OCI-LY7 (cell line): Measurements from ENCODE around the gene RAB1B. TPM values are rescaled to one million over a fixed set of nuclear protein-coding genes. Genes with fewer than 3 reads are reported as not detected.

ENCODE experiments used
- BruUV-seq: library from RNA; stranded (reverse); fragments of 400-500 nt; replicated peaks from 2 replicates; lab custom pipeline; 2021; lab: Mats Ljungman, UMichigan
- CTCF ChIA-PET: fragments of 300-600 bp; sonication (Branson Sonifier 250); formaldehyde crosslinking; loops from one replicate; lab custom pipeline; 2022; ENCODE audit warnings: antibody characterized with exemption; ENCODE audit not compliant: unreplicated experiment; lab: Charles Lee
- POLR2A ChIA-PET: fragments of 300-600 bp; sonication (Branson Sonifier 250); formaldehyde crosslinking; loops from one replicate; lab custom pipeline; 2022; ENCODE audit warnings: antibody characterized with exemption; lab: Charles Lee
- DNase-seq: peaks from one replicate; pipeline ENCODE4 v3.0.0-alpha.2; 2015; ENCODE audit warnings: low spot score
- H2AFZ ChIP-seq: fragments of 200-600 bp; sonication (generic), shearing (Covaris generic); 2 replicates; pipeline ENCODE4 v1.6.1; 2014; ENCODE audit warnings: mild to moderate bottlenecking, antibody characterized with exemption, low read length, moderate library complexity
- H3K27ac ChIP-seq: fragments of 200-600 bp; sonication (generic); 2 replicates; pipeline ENCODE4 v1.5.1; 2014; ENCODE audit warnings: mixed run types, low read depth, mild to moderate bottlenecking, moderate library complexity, low read length, inconsistent platforms; ENCODE audit not compliant: poor library complexity, severe bottlenecking
- H3K36me3 ChIP-seq: fragments of 200-600 bp; sonication (generic); 2 replicates; pipeline ENCODE4 v1.6.1; 2014; ENCODE audit warnings: mild to moderate bottlenecking, antibody characterized with exemption, low read length, moderate library complexity, mixed read lengths; ENCODE audit not compliant: insufficient read depth
- H3K4me1 ChIP-seq: fragments of 200-600 bp; sonication (generic); 2 replicates; pipeline ENCODE4 v1.5.1; 2014; ENCODE audit warnings: mild to moderate bottlenecking, low read length; ENCODE audit not compliant: insufficient read depth, poor library complexity, severe bottlenecking
- H3K4me2 ChIP-seq: fragments of 200-600 bp; sonication (generic); 2 replicates; pipeline ENCODE4 v1.6.1; 2014; ENCODE audit warnings: mild to moderate bottlenecking, low read length
- H3K4me3 ChIP-seq: fragments of 200-600 bp; sonication (generic); 2 replicates; pipeline ENCODE4 v1.5.1; 2014; ENCODE audit warnings: mild to moderate bottlenecking, low read depth, low read length; ENCODE audit not compliant: poor library complexity, severe bottlenecking
- H3K79me2 ChIP-seq: fragments of 200-600 bp; sonication (generic); 2 replicates; pipeline ENCODE4 v1.6.1; 2016; ENCODE audit warnings: low read depth, mild to moderate bottlenecking, low read length, moderate library complexity, mixed read lengths; ENCODE audit not compliant: insufficient read depth
- H3K9me2 ChIP-seq: fragments of 200-600 bp; sonication (generic); 2 replicates; pipeline ENCODE4 v1.6.1; 2016; ENCODE audit warnings: mild to moderate bottlenecking, low read length, mixed read lengths; ENCODE audit not compliant: insufficient read depth
- H3K9me3 ChIP-seq: fragments of 200-600 bp; sonication (generic); 2 replicates; pipeline ENCODE4 v1.6.1; 2014; ENCODE audit warnings: mild to moderate bottlenecking, mixed run types, low read length, mixed read lengths
- H4K20me1 ChIP-seq: fragments of 200-600 bp; sonication (generic); 2 replicates; pipeline ENCODE4 v1.6.1; 2014; ENCODE audit warnings: mild to moderate bottlenecking, antibody characterized with exemption, low read length, moderate library complexity, mixed read lengths; ENCODE audit not compliant: insufficient read depth
- EZH2phosphoT487 ChIP-seq: fragments of 200-600 bp; sonication (generic); IDR thresholded peaks from 2 replicates; pipeline ENCODE4 v1.6.1; 2018; ENCODE audit warnings: low read depth, borderline replicate concordance, mild to moderate bottlenecking, mixed run types, antibody characterized with exemption, low read length, moderate library complexity, mixed read lengths
- intact Hi-C: fragments of 100-400 bp; cut with micrococcal nuclease; formaldehyde crosslinking; loops from one replicate; pipeline ENCODE4 v1.10.0; 2022; ENCODE audit not compliant: unreplicated experiment
- total RNA-seq, 2 experiments: library from RNA; depleted of rRNA in 1 of 2; stranded (reverse); fragments of >200 nt in 1 of 2; shearing (Covaris generic) in 1 of 2; gene quantifications; 2 replicates each; pipeline ENCODE4 v1.2.3, GENCODE V29; 2014 to 2022
- TF ChIP-seq, protein P1 (sequence below): fragments of 200-600 bp; sonication (generic); conservative IDR thresholded peaks from 2 replicates; pipeline ENCODE4 v1.5.1; 2014; ENCODE audit warnings: mild to moderate bottlenecking, antibody characterized with exemption, low read length, moderate library complexity, mixed read lengths

The RAB1B gene
- total RNA-seq, 2 experiments from 2014 or later: 77.7 to 81.8 TPM

DNA sequence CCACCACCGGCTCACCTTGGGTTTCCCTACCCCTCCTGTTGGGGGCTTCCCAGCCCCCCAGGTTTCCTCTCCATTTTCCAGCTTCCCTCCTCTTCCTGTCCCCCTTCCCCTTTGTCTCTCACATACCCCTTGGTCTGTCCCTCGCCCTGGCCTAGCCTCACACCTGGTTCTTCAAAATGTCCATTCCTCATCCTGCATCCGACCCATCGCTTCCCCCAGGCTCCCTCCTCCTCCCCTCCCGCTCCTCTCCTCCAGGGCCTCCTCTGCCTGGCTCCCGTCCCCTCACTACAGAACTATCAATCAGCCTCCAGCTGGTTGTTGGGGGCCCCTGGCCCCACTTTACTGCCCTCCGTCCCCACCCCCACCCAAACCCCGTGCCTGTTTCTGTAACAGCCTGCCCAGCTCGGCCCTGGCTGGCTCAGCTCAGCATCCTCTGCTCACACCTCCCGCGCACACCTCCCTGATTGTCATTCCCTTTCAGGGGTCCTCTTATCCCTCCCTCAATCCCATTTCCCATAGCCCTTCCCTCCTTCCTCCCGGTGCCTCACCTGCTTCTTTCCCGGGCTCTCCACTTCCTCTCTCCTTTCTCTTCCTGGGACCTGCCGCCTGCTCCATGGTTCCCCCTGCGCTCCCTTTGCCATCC, 10.8 kb downstream of the RAB1B start:
- TF ChIP-seq, protein P1, sequence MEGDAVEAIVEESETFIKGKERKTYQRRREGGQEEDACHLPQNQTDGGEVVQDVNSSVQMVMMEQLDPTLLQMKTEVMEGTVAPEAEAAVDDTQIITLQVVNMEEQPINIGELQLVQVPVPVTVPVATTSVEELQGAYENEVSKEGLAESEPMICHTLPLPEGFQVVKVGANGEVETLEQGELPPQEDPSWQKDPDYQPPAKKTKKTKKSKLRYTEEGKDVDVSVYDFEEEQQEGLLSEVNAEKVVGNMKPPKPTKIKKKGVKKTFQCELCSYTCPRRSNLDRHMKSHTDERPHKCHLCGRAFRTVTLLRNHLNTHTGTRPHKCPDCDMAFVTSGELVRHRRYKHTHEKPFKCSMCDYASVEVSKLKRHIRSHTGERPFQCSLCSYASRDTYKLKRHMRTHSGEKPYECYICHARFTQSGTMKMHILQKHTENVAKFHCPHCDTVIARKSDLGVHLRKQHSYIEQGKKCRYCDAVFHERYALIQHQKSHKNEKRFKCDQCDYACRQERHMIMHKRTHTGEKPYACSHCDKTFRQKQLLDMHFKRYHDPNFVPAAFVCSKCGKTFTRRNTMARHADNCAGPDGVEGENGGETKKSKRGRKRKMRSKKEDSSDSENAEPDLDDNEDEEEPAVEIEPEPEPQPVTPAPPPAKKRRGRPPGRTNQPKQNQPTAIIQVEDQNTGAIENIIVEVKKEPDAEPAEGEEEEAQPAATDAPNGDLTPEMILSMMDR: no peak
- TF ChIP-seq EZH2phosphoT487: no peak
- peaks cover 21% of the 10 kb centered on the region; the same call in 1 of the 2 replicates for H3K36me3 ChIP-seq
- no peak overlapping the region for H3K27ac ChIP-seq
- DNase-seq: no peak
- H3K79me2 ChIP-seq: no peaks in the 10 kb centered on the region
- no peak overlapping the region for H3K4me2 ChIP-seq
- POLR2A ChIA-PET: interaction anchor here (0.6 kb wide), 1 partner anchor 38 kb away, joined by 3 read pairs; no protein-coding TSS in a partner anchor
- H3K4me3 ChIP-seq: no peak overlapping the region
- H3K4me1 ChIP-seq: peaks cover 32% of the 10 kb centered on the region
- H2AFZ ChIP-seq: no peak overlapping the region
- CTCF ChIA-PET: interaction anchor here (0.6 kb wide), 1 partner anchor 69 kb away, joined by 4 read pairs; no protein-coding TSS in a partner anchor
- BruUV-seq: no TSS peak
- no peaks in the 10 kb centered on the region for H3K9me3 ChIP-seq
- H4K20me1 ChIP-seq: no peaks in the 10 kb centered on the region
- H3K9me2 ChIP-seq: no peaks in the 10 kb centered on the region
- intact Hi-C loops: no loop called here

DNA sequence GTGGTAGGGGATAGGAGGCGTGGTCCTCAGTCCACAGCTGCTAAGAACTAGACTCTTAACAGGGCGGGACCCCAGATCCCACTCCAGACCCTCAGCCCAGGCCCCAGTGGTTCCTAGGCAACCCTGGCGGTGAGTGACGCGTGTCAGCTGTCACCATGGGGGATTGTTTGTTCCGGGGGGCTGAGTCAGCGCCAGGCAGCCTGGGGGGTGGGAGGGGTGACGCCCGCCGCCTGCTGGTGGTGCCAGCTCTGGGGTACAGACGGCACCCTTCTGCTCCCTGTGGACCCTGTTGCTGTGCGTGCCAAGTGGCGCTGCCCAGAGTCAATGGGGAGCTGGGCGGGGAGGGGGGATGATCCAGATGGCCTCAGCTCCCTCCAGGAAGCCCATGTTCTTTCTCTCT, 12.0 kb downstream of the RAB1B start:
- POLR2A ChIA-PET: interaction anchor here (0.8 kb wide), 1 partner anchor 32 kb away, joined by 3 read pairs; no protein-coding TSS in a partner anchor
- Histone ChIP-seq H3K9me2 (no peaks in the 10 kb centered on the region), H3K36me3 (peaks cover 24% of the 10 kb centered on the region; the same call in 1 of the 2 replicates), H3K4me2 (no peak overlapping the region), H3K9me3 (no peaks in the 10 kb centered on the region), H3K4me3 (no peak overlapping the region), H2AFZ (no peak overlapping the region), H4K20me1 (no peaks in the 10 kb centered on the region), H3K27ac (no peak overlapping the region), H3K4me1 (peaks cover 43% of the 10 kb centered on the region), H3K79me2 (no peaks in the 10 kb centered on the region)
- intact Hi-C loops: no loop called here
- no peak for TF ChIP-seq EZH2phosphoT487
- TF ChIP-seq, protein P1: no peak
- no peak for DNase-seq
- CTCF ChIA-PET: no interaction called here
- no TSS peak for BruUV-seq

DNA sequence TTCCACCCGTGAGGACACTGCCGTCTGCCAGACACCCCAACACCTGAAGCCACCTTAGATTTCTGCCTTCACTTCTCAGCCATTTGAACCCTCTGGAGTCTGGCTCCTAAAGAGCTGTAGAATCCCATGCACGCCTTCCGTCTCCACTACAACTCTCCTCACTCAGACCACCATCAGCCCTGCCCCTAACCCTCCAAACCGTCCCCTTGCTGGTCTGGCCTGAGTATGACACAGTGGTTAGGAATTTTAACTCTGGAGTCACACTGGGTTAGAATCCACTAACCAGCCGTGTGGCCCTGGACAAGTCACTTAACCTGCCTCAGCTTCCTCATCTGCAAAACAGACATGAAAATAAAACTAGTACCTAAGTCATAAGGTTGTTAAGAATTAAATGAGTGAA, 12.6 kb downstream of the RAB1B start:
- Histone ChIP-seq H3K4me1 (peaks cover 43% of the 10 kb centered on the region), H3K9me2 (no peaks in the 10 kb centered on the region), H3K27ac (no peak overlapping the region), H3K4me2 (no peak overlapping the region), H4K20me1 (no peaks in the 10 kb centered on the region), H3K4me3 (no peak overlapping the region), H3K9me3 (no peaks in the 10 kb centered on the region), H3K79me2 (no peaks in the 10 kb centered on the region), H3K36me3 (peaks cover 20% of the 10 kb centered on the region; the same call in 1 of the 2 replicates), H2AFZ (no peak overlapping the region)
- intact Hi-C loops: no loop called here
- ChIA-PET CTCF (no interaction called here), POLR2A (no interaction called here)
- TF ChIP-seq, protein P1: no peak
- TF ChIP-seq EZH2phosphoT487: no peak
- no TSS peak for BruUV-seq
- no peak for DNase-seq
